Liver (tissue), 9 donors: Measurements from ENCODE around the gene LRRC28. TPM values are rescaled to one million over a fixed set of nuclear protein-coding genes. Genes with fewer than 3 reads are reported as not detected.

Experiments
- DNase-seq: peaks from one replicate; pipeline ENCODE4 v3.0.0-alpha.2; 2017; ENCODE audit warnings: low spot score
- H3K27ac ChIP-seq, 2 donors: one replicate each; pipeline ENCODE4 v1.7.0; 2013; ENCODE audit warnings: inconsistent platforms in 2 of 2, low read length in 2 of 2, control low read depth in 1 of 2, low read depth in 1 of 2, mild to moderate bottlenecking in 1 of 2
- H3K27me3 ChIP-seq, 4 donors: one replicate each; pipeline versions ENCODE4 v1.6.1 to v1.7.0; 2013; ENCODE audit warnings: low read length in 3 of 4, inconsistent platforms in 1 of 4, mild to moderate bottlenecking in 1 of 4, moderate library complexity in 1 of 4; ENCODE audit not compliant: control insufficient read depth in 4 of 4, insufficient read depth in 4 of 4
- H3K36me3 ChIP-seq, 4 donors: one replicate each; pipeline versions ENCODE4 v1.6.1 to v1.7.0; 2013; ENCODE audit warnings: low read length in 3 of 4, mild to moderate bottlenecking in 3 of 4, low read depth in 1 of 4, moderate library complexity in 1 of 4; ENCODE audit not compliant: control insufficient read depth in 4 of 4, insufficient read depth in 3 of 4
- H3K4me1 ChIP-seq, 4 donors: one replicate each; pipeline versions ENCODE4 v1.6.1 to v1.7.0; 2013; ENCODE audit warnings: low read length in 3 of 4, mild to moderate bottlenecking in 3 of 4, moderate library complexity in 1 of 4; ENCODE audit not compliant: control insufficient read depth in 4 of 4, insufficient read depth in 4 of 4
- H3K4me3 ChIP-seq, 3 donors: one replicate each; pipeline versions ENCODE4 v1.6.1 to v1.7.0; 2013; ENCODE audit warnings: low read length in 3 of 3, control low read depth in 1 of 3, low read depth in 1 of 3, mild to moderate bottlenecking in 1 of 3
- H3K9ac ChIP-seq, 2 donors: one replicate each; pipeline ENCODE4 v1.7.0; 2013; ENCODE audit warnings: low read length in 2 of 2, mild to moderate bottlenecking in 2 of 2, moderate library complexity in 2 of 2, control low read depth in 1 of 2, low read depth in 1 of 2
- H3K9me3 ChIP-seq, 4 donors: one replicate each; pipeline versions ENCODE4 v1.6.1 to v1.7.0; 2013; ENCODE audit warnings: low read length in 3 of 4; ENCODE audit not compliant: control insufficient read depth in 4 of 4
- ATF3 ChIP-seq: IDR thresholded peaks from 2 replicates; pipeline ENCODE4 v1.6.1; 2016; ENCODE audit warnings: antibody characterized with exemption
- CTCF ChIP-seq: fragments of 150-350 bp; IDR thresholded peaks from 2 replicates; pipeline ENCODE4 v1.5.1; 2017; ENCODE audit warnings: improper control_type of control experiment, low read depth, low read length; ENCODE audit not compliant: missing input control
- EGR1 ChIP-seq, 2 donors: IDR thresholded peaks; 2 replicates each; pipeline ENCODE4 v1.6.1; 2016 to 2018; ENCODE audit warnings: antibody characterized with exemption in 2 of 2, low read depth in 2 of 2
- FOXA1 ChIP-seq: IDR thresholded peaks from 2 replicates; pipeline ENCODE4 v1.6.1; 2016; ENCODE audit warnings: antibody characterized with exemption
- FOXA2 ChIP-seq: IDR thresholded peaks from 2 replicates; pipeline ENCODE4 v1.6.1; 2016; ENCODE audit warnings: antibody characterized with exemption
- GABPA ChIP-seq, 2 donors: IDR thresholded peaks in 1 of 2; conservative IDR thresholded peaks in 1 of 2; 2 replicates each; pipeline ENCODE4 v1.6.1; 2016; ENCODE audit warnings: antibody characterized with exemption in 2 of 2, mild to moderate bottlenecking in 1 of 2, moderate library complexity in 1 of 2
- HNF4A ChIP-seq, 2 donors: conservative IDR thresholded peaks; 2 replicates each; pipeline ENCODE4 v1.6.1; 2016; ENCODE audit warnings: antibody characterized with exemption in 2 of 2, mild to moderate bottlenecking in 2 of 2
- HNF4G ChIP-seq: IDR thresholded peaks from 2 replicates; pipeline ENCODE4 v1.6.1; 2016; ENCODE audit warnings: antibody characterized with exemption
- JUND ChIP-seq, 2 donors: IDR thresholded peaks; 2 replicates each; pipeline ENCODE4 v1.6.1; 2016; ENCODE audit warnings: antibody characterized with exemption in 2 of 2
- MAX ChIP-seq: IDR thresholded peaks from 2 replicates; pipeline ENCODE4 v1.6.1; 2016; ENCODE audit warnings: antibody characterized with exemption
- NR2F2 ChIP-seq: IDR thresholded peaks from 2 replicates; pipeline ENCODE4 v1.6.1; 2016; ENCODE audit warnings: antibody characterized with exemption
- RAD21 ChIP-seq, 2 donors: IDR thresholded peaks; 2 replicates each; pipeline ENCODE4 v1.6.1; 2016; ENCODE audit warnings: antibody characterized with exemption in 2 of 2, mild to moderate bottlenecking in 2 of 2
- REST ChIP-seq: IDR thresholded peaks from 2 replicates; pipeline ENCODE4 v1.6.1; 2016; ENCODE audit warnings: antibody characterized with exemption, mild to moderate bottlenecking
- RXRA ChIP-seq, 2 donors: IDR thresholded peaks; 2 replicates each; pipeline ENCODE4 v1.6.1; 2017 to 2018; ENCODE audit warnings: antibody characterized with exemption in 2 of 2, mild to moderate bottlenecking in 1 of 2
- SP1 ChIP-seq: IDR thresholded peaks from 2 replicates; pipeline ENCODE4 v1.6.1; 2018; ENCODE audit warnings: antibody characterized with exemption, mild to moderate bottlenecking
- TAF1 ChIP-seq: conservative IDR thresholded peaks from 2 replicates; pipeline ENCODE4 v1.6.1; 2016; ENCODE audit warnings: antibody characterized with exemption, mild to moderate bottlenecking
- YY1 ChIP-seq: IDR thresholded peaks from 2 replicates; pipeline ENCODE4 v1.6.1; 2016; ENCODE audit warnings: antibody characterized with exemption, mild to moderate bottlenecking
- ZBTB33 ChIP-seq: IDR thresholded peaks from 2 replicates; pipeline ENCODE4 v1.6.1; 2016; ENCODE audit warnings: antibody characterized with exemption
- WGBS: extraction: QIAGEN DNeasy Blood & Tissue Kit; methylation state at CpG from one replicate; pipeline ENCODE4 v1.1.7; 2013; 5-methylcytosine and 5-hydroxymethylcytosine counted together
- polyA plus RNA-seq, 2 donors: library from polyadenylated mRNA; stranded (reverse) in 1 of 2; unstranded in 1 of 2; fragments of 200-250 nt in 1 of 2; fragments of >200 nt in 1 of 2; fragmentation: Nextera tagmentation in 1 of 2; extraction: Ambion mirVana in 1 of 2; gene quantifications; one replicate each; pipeline versions ENCODE4 v1.2.1 to v1.2.3, GENCODE V29; 2013 to 2015
- total RNA-seq, 2 donors: library from RNA; depleted of rRNA; stranded (reverse); fragments of >200 nt; gene quantifications; one replicate each; pipeline ENCODE4 v1.2.3, GENCODE V29; 2014
- donor health status: healthy.
- donor health status: healthy.
- donor health status: healthy.
- donor health status: healthy.
- donor health status: healthy.

The LRRC28 gene
- total and polyA plus RNA-seq, 4 donors: 15.4 to 46.6 (median 41.0) TPM

GRCh38 chr15:99390667-99391066 lies 139.4 kb downstream of the LRRC28 start:
- Histone ChIP-seq H3K27me3 (no peaks in the 10 kb centered on the region), H3K4me1 (peaks cover 0 to 12% (median 3%) of the 10 kb centered on the region in 4 donors), H3K36me3 (peaks cover 0 to 5% (median 0%) of the 10 kb centered on the region in 4 donors), H3K9ac (no peak overlapping the region), H3K4me3 (no peak overlapping the region), H3K27ac (no peak overlapping the region), H3K9me3 (no peaks in the 10 kb centered on the region)
- no peak for DNase-seq
- TF ChIP-seq FOXA1 (no peak), NR2F2 (no peak), FOXA2 (no peak), RAD21 (IDR thresholded peaks at IDR 0.05) (no peak), REST (no peak), HNF4A (conservative IDR thresholded peaks at IDR 0.05) (no peak), TAF1 (no peak), CTCF (no peak), MAX (no peak)
- WGBS: 75% methylated on average over 5 of the region's 5 CpGs

- no peaks in the 10 kb centered on the region for H3K9me3 ChIP-seq
- peaks cover 0 to 4% (median 0%) of the 10 kb centered on the region in 4 donors for H3K4me1 ChIP-seq
- 30% methylated on average over 1 of the region's 1 CpG for WGBS
- no peaks in the 10 kb centered on the region for H3K36me3 ChIP-seq
- no peaks in the 10 kb centered on the region for H3K27me3 ChIP-seq
- TF ChIP-seq RXRA (IDR thresholded peaks at IDR 0.05) (no peak), ZBTB33 (no peak), FOXA2 (no peak), JUND (IDR thresholded peaks at IDR 0.05) (no peak), FOXA1 (no peak), SP1 (no peak), REST (no peak), GABPA (IDR thresholded peaks at IDR 0.05 in 1 of 2, conservative IDR thresholded peaks at IDR 0.05 in 1 of 2) (no peak), ATF3 (no peak), MAX (no peak), EGR1 (IDR thresholded peaks at IDR 0.05; ENCODE audit: low read depth in 2 of 2) (no peak), HNF4G (no peak), RAD21 (IDR thresholded peaks at IDR 0.05) (no peak), YY1 (no peak), CTCF (no peak), NR2F2 (no peak), TAF1 (no peak), HNF4A (conservative IDR thresholded peaks at IDR 0.05) (no peak)
- DNase-seq: no peak
- no peak overlapping the region for H3K9ac ChIP-seq
- no peak overlapping the region for H3K4me3 ChIP-seq
- no peak overlapping the region for H3K27ac ChIP-seq
Measured at GRCh38 chr15:99393641-99394040, 142.4 kb downstream of the LRRC28 start.
